HG03469 (cell line): Measurements from ENCODE around the gene KIAA0753.

Source experiments
- ATAC-seq: cut with Tn5 transposase; IDR thresholded peaks from one replicate; pipeline ENCODE4 v1.9.1; 2021; ENCODE audit warnings: mild to moderate bottlenecking, moderate library complexity, moderate number of reproducible peaks; ENCODE audit not compliant: unreplicated experiment

Gene KIAA0753

GRCh38 chr17:6528557-6528956 lies 112.0 kb downstream of the KIAA0753 start:
- ATAC-seq: no peak
